HG02571 (cell line): ENCODE data around the gene ITPRID1.

Experiments used
- ATAC-seq: cut with Tn5 transposase; IDR thresholded peaks from one replicate; pipeline ENCODE4 v1.9.1; 2021; ENCODE audit warnings: mild to moderate bottlenecking, moderate library complexity; ENCODE audit not compliant: unreplicated experiment

Gene ITPRID1

DNA sequence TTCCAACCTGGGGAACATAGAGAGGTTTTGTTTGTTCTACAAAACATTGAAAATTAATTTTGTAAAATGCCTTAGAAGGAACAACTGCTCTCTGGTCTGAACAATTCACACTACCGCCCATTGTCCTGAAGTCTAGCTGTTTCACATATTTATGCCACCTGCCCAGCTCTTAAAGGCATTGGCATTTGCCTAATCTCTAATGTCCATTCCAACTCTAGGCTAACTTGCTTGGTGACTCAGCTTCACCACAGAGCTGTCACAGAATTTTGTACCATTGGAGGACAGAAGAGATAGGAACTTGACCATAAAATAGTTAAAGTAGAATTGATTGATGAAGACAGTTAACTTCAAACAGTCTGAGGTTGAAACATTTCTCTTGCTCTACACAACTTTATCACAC lies 119.6 kb downstream of the ITPRID1 start:
- no peak for ATAC-seq

DNA sequence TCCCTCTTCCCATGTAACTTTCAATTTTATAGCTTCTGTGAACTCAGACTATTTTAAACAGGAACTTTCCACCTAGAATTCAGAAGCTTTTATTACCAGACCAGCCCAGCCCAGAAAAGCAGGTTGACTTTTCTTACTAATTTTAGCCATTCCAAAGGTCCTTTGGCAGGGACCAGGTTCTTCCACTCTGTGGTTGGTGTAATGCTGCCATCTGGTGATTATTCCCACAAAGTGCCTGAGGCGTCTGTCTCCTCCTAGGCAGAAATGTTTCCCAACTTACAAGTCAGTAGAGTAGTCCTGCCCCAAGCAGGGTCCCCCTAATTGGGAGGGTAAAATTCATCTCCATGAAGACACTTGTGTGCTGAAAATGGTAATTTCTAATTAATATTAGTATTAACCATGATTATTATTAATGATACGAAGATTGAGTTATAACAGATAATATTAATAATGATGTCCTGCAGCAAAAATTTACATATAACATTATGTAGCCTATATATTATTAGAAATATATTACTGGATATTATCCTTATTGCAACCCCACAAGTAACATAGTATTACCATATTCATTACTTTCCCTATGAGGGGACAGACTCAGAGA lies 120.1 kb downstream of the ITPRID1 start:
- ATAC-seq = no peak

DNA sequence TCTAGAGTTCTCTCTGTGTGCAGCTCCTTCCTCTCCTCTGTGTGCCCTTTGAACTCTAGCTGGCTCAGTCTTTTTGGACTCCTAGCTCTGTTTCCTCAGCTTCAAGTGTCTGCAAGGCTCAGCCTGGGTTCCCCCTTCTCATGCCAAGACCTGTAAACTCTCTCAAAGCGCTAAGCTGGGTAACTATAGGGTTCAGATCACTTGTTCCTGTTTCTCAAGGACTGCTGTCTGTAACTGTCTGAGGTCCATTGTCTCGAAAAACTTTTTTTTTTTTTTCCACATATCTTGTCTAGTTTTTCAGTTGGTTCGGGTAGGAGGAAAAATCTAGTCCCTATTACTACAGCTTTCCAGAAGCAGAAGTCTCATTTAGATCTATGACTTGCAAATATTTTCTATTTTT lies 126.5 kb downstream of the ITPRID1 start:
- ATAC-seq = no peak

DNA sequence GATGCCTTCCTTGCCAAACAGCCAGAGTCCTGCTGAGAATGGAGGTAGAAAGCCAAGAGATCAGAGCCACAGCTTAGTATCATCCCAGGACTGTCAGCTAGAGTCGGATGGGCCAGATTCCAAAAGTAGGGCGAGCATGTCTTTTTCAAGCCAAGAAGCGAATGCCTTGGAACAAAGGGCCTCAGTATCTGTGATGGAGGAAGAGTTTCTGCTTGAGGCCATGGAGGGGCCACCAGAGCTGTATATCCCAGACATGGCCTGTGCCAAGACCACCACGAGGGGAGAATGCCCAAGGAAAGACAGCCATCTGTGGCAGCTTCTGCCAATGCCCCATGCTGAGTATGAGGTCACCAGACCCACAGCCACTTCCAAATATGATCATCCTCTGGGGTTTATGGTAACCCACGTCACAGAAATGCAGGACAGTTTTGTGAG lies 128.8 kb downstream of the ITPRID1 start:
- ATAC-seq = no peak

DNA sequence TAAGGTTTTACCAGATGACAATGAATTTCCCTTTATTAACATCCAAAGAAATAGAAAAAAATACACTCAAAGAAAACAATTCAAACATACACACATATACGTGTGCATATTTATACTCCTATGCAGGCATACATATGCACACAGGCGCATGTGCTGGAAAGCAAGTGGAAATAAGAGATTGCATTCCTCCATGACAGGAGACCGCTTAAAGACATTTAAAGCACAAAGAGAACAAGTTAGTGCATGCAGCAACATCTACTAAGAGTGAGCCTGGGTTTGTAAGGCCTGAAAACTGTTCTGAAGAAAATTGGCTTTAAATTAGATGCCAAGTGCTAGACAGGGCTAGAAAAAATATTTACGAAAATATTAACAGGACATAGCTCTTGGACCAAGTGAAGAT lies 133.1 kb downstream of the ITPRID1 start:
- ATAC-seq = no peak

DNA sequence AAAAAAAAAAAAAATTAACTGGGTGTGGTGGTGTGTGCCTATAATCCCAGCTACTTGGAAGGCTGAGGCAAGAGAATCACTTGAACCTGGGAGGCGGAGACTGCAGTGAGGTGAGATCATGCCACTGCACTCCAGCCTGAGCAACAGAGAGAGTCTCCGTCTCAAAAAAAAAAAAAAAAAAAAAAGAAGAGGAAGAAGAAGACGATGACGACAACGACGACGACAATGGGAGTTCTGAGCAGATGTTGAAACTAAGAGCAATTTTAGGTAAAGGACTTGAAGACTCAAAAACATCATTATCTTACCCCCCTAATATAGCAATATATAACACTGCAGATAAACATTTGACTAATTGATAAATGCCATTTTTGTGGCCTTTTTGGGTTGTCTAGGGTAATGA lies 133.6 kb downstream of the ITPRID1 start:
- ATAC-seq = no peak

DNA sequence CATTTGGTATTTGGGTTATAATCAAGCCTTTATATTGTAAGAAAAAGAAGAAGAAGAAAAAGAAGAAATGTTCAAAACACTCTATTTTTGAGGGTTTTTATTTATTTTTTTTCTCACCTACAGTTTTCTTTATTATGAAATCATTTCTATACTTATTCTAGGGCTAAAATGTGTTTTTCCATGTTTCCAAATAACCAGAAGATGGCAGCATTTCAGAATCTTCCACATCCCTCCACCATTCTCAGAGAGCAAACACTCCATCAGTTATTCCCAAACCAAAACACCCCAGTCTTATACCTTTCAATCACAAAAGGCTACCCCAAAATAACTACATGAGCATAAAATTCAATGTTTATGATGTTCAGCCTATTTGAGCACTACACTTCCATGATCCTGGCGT lies 134.4 kb downstream of the ITPRID1 start:
- no peak for ATAC-seq

DNA sequence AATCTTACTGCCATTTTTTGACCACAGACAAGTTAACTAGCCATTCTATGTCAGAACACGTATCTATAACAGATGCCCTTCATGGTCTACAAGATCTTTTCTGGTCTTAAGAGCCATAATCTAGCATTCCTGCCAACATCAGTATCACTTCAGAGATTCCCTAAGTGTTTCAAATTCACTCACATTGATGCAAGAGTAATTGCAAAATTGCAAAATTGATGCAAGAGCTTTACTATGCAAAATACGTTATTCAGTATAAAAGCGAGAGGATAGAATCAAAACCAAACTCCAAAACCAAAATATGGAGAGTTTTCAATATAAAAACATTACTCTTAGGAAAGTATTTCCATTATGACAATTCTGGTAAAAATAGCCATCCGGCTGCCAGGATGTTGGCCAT lies 135.0 kb downstream of the ITPRID1 start:
- ATAC-seq = no peak

DNA sequence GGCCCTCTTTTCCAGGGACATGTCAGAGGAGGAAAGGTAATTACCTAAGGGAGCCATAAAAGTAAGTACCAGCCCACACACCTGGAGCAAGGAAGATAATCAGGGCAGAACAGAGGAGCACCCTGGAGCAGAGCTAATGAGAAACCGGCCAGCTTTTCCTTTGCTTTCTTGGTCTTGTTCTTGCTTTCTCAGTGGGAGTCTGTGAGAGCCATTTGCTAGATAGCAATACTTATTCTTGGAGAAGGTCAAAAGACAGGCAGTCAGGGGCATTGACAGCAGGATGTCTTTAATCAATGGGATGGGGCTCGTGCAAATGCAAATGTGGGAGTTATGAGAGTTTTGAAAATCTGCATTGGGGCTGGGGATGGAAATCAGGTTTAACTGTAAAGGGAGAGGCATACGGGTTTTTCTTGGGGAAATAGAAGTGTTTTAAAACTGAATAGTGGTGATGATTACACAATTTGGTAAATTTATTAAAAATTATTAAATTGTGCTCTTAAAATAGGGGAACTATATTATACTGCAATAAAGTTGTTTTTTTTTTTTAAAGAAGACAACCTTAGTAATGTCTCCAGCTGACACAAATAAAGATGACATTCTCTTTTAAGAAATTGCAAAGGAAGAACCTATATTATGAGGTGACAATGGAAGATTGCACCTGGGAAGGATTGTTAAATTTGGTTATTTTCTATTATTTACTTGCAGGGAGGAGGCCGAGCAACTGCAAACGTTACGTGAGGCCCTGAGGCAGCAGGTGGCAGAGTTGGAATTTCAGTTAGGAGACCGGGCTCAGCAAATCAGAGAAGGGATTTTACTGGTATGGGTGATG lies 137.6 kb downstream of the ITPRID1 start:
- ATAC-seq = no peak

DNA sequence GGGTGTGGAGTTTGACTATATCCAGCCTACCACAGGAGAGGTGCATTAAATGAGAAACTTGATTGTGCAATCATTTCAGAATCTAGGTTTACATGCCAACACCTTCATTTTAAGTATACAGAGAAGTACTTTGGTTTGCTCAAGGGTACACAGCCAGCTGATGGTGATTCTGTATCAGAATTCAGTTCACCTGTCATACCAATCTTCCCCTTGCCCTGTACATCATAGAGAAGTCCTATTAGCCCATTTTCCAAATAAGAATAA lies 138.1 kb downstream of the ITPRID1 start:
- no peak for ATAC-seq

DNA sequence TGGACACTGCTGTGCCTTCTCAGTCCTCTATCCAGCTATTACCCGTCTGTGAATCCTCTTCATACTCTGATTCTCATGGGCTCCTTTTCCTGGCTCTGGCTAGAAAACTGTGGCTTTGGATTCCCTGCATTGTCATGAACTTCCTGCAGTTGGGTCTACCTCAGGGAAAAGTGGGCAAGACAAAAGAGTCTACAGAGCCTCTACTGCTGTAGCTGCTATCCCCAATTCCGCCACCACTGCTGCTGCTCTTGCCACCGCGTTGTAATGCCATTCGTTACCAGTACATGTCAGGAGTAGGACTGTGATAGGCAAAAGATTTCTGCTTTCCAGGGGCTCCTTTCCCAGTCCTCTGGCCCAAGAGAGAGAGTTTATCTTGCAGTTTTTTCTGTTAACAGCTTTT lies 149.2 kb downstream of the ITPRID1 start:
- no peak for ATAC-seq

DNA sequence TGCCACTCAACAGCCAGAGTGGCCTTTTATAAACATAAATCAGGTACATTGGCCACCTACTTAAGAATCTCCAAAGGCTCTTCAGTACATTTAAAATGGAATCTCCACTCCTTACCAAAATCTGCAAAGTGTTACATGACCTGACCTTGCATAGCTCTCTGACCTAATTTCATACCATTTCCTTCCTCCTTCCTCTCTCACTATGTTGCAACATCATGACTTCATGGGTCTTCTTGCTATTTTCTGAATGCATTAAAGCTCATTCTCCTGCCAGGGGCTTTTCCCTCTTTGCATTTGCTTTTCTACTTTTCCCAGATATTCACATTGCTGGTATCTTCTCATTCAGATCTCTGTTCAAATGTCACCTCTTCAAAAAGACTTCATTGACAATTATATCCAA lies 151.0 kb downstream of the ITPRID1 start:
- no peak for ATAC-seq

DNA sequence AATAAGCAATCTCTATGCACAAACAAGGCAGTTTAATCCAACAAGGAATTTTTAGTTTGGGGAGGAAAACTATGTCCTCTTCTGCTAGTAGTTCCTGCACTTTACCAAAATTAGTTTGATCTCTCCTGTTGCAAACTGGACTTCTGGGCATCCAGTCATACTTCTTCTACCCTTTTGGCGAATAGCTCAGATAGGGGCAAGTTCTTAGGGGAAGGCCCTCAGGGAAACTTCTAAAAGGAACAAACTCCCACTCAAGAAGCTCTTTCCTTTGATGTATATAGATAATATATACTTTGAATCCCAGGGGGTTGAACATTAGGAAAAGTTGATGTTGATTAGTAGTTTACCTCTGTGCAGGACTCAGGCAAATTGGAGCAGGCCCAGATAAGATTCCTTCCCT lies 151.7 kb downstream of the ITPRID1 start:
- no peak for ATAC-seq

DNA sequence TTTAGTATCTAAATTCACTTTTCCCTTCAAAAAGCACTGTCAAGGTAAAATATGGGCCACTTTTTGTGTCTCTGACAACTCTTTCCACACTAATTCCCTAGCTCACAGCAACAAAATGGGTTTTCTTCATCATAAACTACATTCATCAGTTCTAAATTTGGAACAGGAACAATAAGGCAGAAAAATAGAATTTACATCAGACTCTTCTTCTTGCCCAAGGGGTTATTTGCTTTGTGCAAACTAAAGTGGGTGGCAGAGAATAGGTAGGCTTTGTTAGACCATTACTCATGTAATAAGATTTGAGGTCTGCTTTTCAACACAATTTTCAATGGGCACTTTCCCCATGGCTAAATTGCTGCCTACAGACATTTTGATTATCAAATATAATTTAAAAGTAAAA lies 155.6 kb downstream of the ITPRID1 start:
- ATAC-seq = no peak

DNA sequence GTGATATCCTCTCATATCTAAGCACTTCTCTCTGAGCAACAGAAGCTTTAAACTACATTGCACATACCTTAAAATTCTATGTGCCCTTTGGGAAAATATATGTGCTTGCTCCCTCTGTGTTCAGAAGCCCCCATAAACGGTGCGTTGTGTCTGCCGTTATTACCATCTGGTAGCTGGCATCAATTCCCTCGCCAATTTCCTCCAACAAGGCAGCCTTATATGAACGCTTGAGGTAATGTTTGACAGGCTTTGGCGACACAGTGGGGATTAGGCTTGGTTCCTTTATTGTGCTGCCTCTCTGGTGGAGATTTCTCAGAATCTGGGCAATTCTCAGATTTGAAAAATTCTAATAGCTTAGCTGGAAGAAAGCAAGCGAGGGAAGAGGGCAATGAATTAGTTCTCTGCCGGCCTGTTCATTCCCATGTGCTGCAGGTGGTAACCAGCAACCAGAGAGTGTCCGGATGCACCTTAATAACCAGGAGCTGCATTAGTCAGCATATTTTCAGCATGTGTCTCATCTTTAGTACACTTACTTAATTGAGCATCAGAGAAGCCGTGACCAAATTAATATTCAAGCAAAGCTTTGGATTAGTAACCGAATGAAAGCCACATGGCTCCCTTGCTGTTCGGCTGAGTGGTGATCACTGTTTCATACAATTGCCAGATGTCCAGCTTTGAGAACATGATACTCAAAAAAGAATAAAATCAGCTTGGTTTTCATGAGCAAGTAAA lies 165.8 kb downstream of the ITPRID1 start:
- ATAC-seq = no peak

DNA sequence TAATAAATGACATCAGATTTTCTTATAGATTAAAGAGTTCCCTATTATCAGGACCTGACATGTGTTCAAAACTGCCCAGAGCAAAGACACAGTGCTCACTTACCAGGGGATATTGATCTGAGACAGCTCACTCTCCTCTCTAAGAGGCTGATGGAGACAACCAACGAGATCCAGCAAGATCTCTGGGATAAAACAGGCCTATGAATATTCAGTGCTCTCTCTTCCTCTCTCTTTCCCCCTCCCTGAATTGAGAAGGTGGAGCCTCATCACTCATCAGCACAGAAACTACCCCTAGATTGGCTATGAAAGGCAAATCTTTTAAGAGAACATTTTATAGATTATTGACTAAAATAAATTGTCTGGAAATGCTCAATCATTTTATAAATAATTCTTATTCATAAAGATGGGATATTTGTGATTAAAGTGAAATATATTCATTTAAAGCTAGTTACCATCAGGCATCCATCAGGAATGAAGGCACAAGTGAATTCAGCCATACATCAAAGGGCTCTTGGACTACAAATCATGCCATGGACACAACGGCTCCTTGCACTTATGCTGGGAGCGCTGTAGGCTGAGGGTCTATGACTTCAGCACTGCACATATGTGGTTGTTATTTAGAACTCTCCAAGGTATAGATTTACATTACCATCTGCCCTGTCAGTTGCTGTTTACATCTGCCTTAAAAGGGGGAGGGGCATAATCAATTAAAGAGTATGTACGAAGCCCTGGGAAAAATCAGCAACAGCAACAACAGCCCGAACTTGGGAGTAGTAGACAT lies 169.7 kb downstream of the ITPRID1 start:
- ATAC-seq = no peak

DNA sequence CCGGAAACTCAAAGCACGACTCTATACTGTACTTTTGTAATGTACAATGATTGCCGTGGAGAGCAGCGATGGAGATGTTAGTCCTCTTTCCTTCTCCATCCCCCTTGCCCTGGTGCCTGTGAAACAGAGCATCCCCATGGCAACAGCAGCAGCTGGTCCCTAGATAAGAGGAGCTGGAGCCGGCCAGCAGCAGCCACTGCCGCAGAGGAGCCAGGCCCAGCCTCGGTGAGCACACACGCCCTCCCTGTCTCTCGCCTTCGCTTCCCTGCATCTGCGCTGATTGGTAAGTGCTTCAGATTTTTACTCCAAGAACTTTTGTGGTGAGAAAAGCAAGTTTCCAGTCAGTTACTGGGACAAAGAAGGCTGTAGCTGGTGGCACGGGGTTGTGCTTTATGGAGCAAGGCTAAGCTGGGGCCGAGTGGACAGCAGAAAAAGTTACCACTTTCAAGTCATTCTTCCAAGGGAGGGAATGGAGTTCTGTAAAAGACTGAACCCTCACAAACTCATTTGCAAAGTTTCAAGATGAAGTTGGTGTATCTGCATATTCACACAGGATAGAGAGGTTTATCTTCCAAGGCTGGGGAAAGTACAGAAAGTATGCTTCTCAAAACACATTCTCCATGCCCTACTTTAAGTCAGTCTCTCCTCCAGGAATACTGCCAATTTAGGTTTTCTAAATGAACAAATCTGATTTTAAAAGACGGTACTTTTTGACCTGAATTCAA lies 173.3 kb downstream of the ITPRID1 start, which contains the start of gene PPP1R17:
PPP1R17 (plus strand) TSS at position 192 of the 725 bp plus-strand sequence. CDS start 5,227 bp downstream, outside the sequence.
- ATAC-seq = no peak

DNA sequence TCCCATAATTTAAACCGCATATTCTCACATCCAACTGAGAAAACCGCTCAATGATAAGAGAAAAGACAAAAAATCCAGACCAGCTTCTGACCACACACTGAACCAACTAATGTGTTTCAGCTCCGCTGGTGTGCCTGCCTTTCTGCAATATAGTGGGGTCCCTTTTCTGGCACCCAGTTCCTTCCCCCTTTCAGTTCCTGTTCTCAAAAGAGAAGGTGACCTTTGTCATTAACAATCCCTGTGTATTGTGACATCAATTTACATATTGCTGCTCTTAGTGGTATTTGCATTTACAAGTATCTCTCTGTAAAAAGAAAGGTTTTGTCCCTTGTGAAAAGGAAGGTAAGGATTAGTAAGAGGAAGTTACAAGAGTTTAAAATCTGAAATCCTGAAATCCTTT lies 174.5 kb downstream of the ITPRID1 start:
- ATAC-seq = no peak

DNA sequence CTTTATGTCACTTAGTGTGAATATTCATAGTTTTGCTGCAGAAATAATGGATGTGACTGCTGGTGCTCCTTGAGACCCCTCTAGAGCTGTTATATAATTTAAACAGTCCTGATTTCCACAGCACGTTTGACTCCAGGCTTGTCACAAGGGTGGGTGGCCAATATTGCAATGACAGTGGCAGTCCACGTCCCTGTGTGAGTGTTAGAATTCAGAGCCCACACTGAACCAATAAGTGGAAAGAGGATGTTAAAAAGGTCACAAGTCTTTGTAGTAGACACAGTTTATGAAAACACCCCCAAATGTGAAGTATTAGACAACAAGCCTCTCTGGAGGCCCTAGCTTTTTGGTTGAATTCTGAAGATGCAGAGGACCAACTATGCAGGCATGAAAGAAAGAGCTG lies 175.1 kb downstream of the ITPRID1 start:
- ATAC-seq = no peak

DNA sequence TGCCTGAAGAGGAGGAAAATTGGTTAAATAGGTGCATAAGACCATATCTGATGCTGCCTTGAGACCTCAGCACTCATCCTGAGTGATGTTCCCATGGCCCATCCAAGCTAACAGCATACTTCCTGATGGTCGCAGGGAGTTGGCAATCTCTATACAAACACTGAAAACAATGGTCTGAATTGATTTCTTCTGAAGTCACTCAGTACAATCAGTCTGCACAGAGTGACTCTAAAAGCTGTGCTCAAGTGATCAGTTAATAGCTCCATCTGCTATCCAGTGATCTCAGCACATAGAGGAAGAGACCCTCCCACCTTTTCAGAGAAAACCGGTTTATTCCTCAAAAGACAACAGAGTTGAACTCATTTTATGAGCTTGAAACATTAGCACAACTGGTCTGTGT lies 177.0 kb downstream of the ITPRID1 start:
- ATAC-seq = no peak

DNA sequence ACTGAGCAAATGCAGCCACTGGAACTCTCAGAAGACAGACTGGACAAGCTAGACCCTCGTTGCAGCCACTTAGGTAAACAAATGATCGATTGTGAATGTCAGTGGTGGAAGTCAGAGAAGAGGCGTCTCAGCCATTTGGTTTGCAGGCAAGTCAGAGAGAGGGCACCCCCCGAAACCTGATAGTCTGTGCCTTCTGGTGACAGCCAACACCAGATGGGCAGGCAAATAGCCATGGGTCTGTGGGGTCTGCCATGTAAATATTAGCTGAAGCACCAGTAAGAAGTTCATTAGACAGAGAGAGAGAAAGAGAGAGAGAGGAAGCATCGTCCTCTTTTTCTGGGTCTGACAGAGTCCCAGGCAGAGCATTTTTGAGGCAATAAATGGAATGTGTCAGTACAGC lies 178.6 kb downstream of the ITPRID1 start:
- no peak for ATAC-seq
